ENCODE measurements around the gene SCTR. TPM values are rescaled to one million over a fixed set of nuclear protein-coding genes. Genes with fewer than 3 reads are reported as not detected.
A peak's percentile ranks its signal among the peaks of the same experiment; 100 is the strongest.

Gene SCTR
- total RNA-seq (10 to 100 TPM; 22.3 to 42.7 TPM), polyA plus RNA-seq (10 to 100 TPM in 1 of 2 donors, 1 to 10 TPM in 1; 4.6 to 33.8 TPM)
- long read RNA-seq, donor 1, result 0 reads
- long read RNA-seq, donor 2, result 0 reads
- long read RNA-seq, donor 3, partial matches to known transcripts, result 7 of 7 reads
- long read RNA-seq, donor 3, other reads (novel, unspliced or antisense), result 0 of 7 reads
- long read RNA-seq, donor 4, result 0 reads
- long read RNA-seq, donor 5, result 0 reads

- peak; percentile 29 for ATAC-seq (ENCODE audit: insufficient read depth, low FRiP score)
- H3K4me1 ChIP-seq (ENCODE audit: control insufficient read depth in 5 of 5, insufficient read depth in 5 of 5, low read length in 5 of 5), result peaks cover 0 to 10% (median 3%) of the 10 kb centered on the region in 5 donors
- no peaks in the 10 kb centered on the region for H3K36me3 ChIP-seq (ENCODE audit: control insufficient read depth in 4 of 4, insufficient read depth in 4 of 4, low read length in 4 of 4)
- no peak for DNase-seq
- H3K9me3 ChIP-seq (ENCODE audit: control insufficient read depth in 4 of 4, insufficient read depth in 3 of 4, low read length in 3 of 4), result no peaks in the 10 kb centered on the region
- no peak within 1 kb of the TSS for H3K9ac ChIP-seq (ENCODE audit: insufficient read depth in 1 of 2, low read length in 2 of 2)
- H3K27ac ChIP-seq (ENCODE audit: low read depth in 1 of 2, low read length in 1 of 2), result peak within 1 kb of the TSS in 1 of 2 donors; percentile 55
- peaks cover 9 to 52% (median 50%) of the 10 kb centered on the region in 3 donors for H3K27me3 ChIP-seq (ENCODE audit: control insufficient read depth in 3 of 3, insufficient read depth in 3 of 3, low read length in 2 of 3)
- peak within 1 kb of the TSS; percentile 36 for H3K4me3 ChIP-seq
- TF ChIP-seq, protein P1, sequence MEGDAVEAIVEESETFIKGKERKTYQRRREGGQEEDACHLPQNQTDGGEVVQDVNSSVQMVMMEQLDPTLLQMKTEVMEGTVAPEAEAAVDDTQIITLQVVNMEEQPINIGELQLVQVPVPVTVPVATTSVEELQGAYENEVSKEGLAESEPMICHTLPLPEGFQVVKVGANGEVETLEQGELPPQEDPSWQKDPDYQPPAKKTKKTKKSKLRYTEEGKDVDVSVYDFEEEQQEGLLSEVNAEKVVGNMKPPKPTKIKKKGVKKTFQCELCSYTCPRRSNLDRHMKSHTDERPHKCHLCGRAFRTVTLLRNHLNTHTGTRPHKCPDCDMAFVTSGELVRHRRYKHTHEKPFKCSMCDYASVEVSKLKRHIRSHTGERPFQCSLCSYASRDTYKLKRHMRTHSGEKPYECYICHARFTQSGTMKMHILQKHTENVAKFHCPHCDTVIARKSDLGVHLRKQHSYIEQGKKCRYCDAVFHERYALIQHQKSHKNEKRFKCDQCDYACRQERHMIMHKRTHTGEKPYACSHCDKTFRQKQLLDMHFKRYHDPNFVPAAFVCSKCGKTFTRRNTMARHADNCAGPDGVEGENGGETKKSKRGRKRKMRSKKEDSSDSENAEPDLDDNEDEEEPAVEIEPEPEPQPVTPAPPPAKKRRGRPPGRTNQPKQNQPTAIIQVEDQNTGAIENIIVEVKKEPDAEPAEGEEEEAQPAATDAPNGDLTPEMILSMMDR (IDR thresholded peaks at IDR 0.05; ENCODE audit: control extremely low read depth, extremely low read depth), result no peak
- 10 to 12% methylated on average over 58 to 74 of the region's 74 CpGs for WGBS, 2 donors
Observed at GRCh38 chr2:119523952-119524694, at the start of gene SCTR. SCTR (minus strand) TSS chr2:119524483; CDS start chr2:119524226, 257 bp downstream.

GRCh38 chr2:119567292-119567691, 43.0 kb upstream of the SCTR start:
- ATAC-seq (ENCODE audit: insufficient read depth, low FRiP score) (no peak), DNase-seq (no peak)
- H3K9ac ChIP-seq (ENCODE audit: insufficient read depth in 1 of 2, low read length in 2 of 2), result no peak overlapping the region
- peaks cover 0 to 5% (median 0%) of the 10 kb centered on the region in 4 donors for H3K9me3 ChIP-seq (ENCODE audit: control insufficient read depth in 4 of 4, insufficient read depth in 3 of 4, low read length in 3 of 4)
- TF ChIP-seq, protein P1 (IDR thresholded peaks at IDR 0.05; ENCODE audit: control extremely low read depth, extremely low read depth), result no peak
- no peaks in the 10 kb centered on the region for H3K36me3 ChIP-seq (ENCODE audit: control insufficient read depth in 4 of 4, insufficient read depth in 4 of 4, low read length in 4 of 4)
- H3K27me3 ChIP-seq (ENCODE audit: control insufficient read depth in 3 of 3, insufficient read depth in 3 of 3, low read length in 2 of 3), result peaks cover 0 to 28% (median 4%) of the 10 kb centered on the region in 3 donors
- H3K27ac ChIP-seq (ENCODE audit: low read depth in 1 of 2, low read length in 1 of 2), result no peak overlapping the region
- H3K4me3 ChIP-seq, result no peak overlapping the region
- peaks cover 0 to 7% (median 0%) of the 10 kb centered on the region in 5 donors for H3K4me1 ChIP-seq (ENCODE audit: control insufficient read depth in 5 of 5, insufficient read depth in 5 of 5, low read length in 5 of 5)

DNA sequence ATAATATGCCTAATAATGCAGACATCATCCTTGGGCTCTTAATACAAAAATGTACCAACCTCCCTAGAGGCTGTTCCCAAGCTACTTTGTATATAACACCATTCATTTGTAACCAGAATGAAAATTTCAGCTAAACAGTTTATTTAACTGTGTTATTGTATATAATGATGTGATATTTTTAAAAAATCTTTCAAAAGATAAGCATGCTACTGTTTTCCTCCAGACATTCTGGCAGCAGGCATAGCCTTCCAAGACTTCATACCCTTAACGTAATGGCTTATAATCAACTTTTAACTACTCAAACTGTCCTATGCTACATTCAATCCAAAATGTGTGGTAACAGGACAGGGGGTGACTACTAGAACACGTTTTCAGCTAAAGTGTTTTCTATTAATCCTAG, 41.2 kb upstream of the SCTR start:
- TF ChIP-seq, protein P1 (IDR thresholded peaks at IDR 0.05; ENCODE audit: control extremely low read depth, extremely low read depth), result no peak
- no peak overlapping the region for H3K27ac ChIP-seq (ENCODE audit: low read depth in 1 of 2, low read length in 1 of 2)
- peaks cover 0 to 5% (median 0%) of the 10 kb centered on the region in 4 donors for H3K9me3 ChIP-seq (ENCODE audit: control insufficient read depth in 4 of 4, insufficient read depth in 3 of 4, low read length in 3 of 4)
- no peak overlapping the region for H3K9ac ChIP-seq (ENCODE audit: insufficient read depth in 1 of 2, low read length in 2 of 2)
- H3K4me1 ChIP-seq (ENCODE audit: control insufficient read depth in 5 of 5, insufficient read depth in 5 of 5, low read length in 5 of 5), result peaks cover 0 to 7% (median 0%) of the 10 kb centered on the region in 5 donors
- ATAC-seq (ENCODE audit: insufficient read depth, low FRiP score) (no peak), DNase-seq (peak; percentile 37 to 92 (median 91))
- WGBS, 2 donors, result 68 to 86% methylated on average over 2 of the region's 2 CpGs
- peaks cover 0 to 36% (median 14%) of the 10 kb centered on the region in 3 donors for H3K27me3 ChIP-seq (ENCODE audit: control insufficient read depth in 3 of 3, insufficient read depth in 3 of 3, low read length in 2 of 3)
- no peak overlapping the region for H3K4me3 ChIP-seq
- no peaks in the 10 kb centered on the region for H3K36me3 ChIP-seq (ENCODE audit: control insufficient read depth in 4 of 4, insufficient read depth in 4 of 4, low read length in 4 of 4)

Data from lung (tissue), 16 donors.